ENCODE data around the gene TMEM175.

- no peak for TF ChIP-seq CHD2 (IDR thresholded peaks at IDR 0.05; ENCODE audit: low read length, partially characterized antibody)
- TF ChIP-seq GATA2 (CRISPR knock-in tag; IDR thresholded peaks at IDR 0.05) = no peak
- TF ChIP-seq, protein P1, sequence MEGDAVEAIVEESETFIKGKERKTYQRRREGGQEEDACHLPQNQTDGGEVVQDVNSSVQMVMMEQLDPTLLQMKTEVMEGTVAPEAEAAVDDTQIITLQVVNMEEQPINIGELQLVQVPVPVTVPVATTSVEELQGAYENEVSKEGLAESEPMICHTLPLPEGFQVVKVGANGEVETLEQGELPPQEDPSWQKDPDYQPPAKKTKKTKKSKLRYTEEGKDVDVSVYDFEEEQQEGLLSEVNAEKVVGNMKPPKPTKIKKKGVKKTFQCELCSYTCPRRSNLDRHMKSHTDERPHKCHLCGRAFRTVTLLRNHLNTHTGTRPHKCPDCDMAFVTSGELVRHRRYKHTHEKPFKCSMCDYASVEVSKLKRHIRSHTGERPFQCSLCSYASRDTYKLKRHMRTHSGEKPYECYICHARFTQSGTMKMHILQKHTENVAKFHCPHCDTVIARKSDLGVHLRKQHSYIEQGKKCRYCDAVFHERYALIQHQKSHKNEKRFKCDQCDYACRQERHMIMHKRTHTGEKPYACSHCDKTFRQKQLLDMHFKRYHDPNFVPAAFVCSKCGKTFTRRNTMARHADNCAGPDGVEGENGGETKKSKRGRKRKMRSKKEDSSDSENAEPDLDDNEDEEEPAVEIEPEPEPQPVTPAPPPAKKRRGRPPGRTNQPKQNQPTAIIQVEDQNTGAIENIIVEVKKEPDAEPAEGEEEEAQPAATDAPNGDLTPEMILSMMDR (IDR thresholded peaks at IDR 0.05) = no peak
- no peak for TF ChIP-seq SIN3A (IDR thresholded peaks at IDR 0.05; ENCODE audit: borderline replicate concordance, low read depth, low read length)
Measured at GRCh38 chr4:978957-979701, 46.9 kb downstream of the TMEM175 start.

Measured in SK-N-SH (cell line).